ENCODE results near the gene PSMA3.
"Not testable (repeated sequence)": the region's sequence is repeated elsewhere in the genome, so short reads cannot be mapped to it uniquely, and the experiment has no call there.

Gene PSMA3

GRCh38 chr14:58244556-58245387 lies at the start of gene PSMA3:
TSS of gene PSMA3 (plus strand) at chr14:58244843. CDS start at chr14:58244921, 78 bp downstream.
- DNase-seq, result peak; percentile 99

GRCh38 chr14:58196198-58196597 lies 48.4 kb upstream of the PSMA3 start:
- DNase-seq, result no peak

- no peak for DNase-seq
Measured at GRCh38 chr14:58198086-58198485, 46.6 kb upstream of the PSMA3 start.

- peak; percentile 93 for DNase-seq
Measured at GRCh38 chr14:58199726-58200479, 44.7 kb upstream of the PSMA3 start, which contains the start of gene ACTR10. TSS of gene ACTR10 (plus strand) at chr14:58200149. CDS start at chr14:58200218, 69 bp downstream.

- no peak for DNase-seq
Measured at GRCh38 chr14:58200480-58200841, 44.2 kb upstream of the PSMA3 start.

GRCh38 chr14:58200846-58201245 lies 43.8 kb upstream of the PSMA3 start:
- DNase-seq, result no peak

- DNase-seq, result no peak
Measured at GRCh38 chr14:58213176-58213575, 31.5 kb upstream of the PSMA3 start.

- DNase-seq, result no peak
Measured at GRCh38 chr14:58215191-58215914, 29.3 kb upstream of the PSMA3 start.

GRCh38 chr14:58216544-58216943 lies 28.1 kb upstream of the PSMA3 start:
- DNase-seq, result no peak

GRCh38 chr14:58227096-58227819 lies 17.4 kb upstream of the PSMA3 start:
- DNase-seq, result no peak

GRCh38 chr14:58238252-58239243 lies 6.1 kb upstream of the PSMA3 start:
- DNase-seq, result peak; percentile 51

- DNase-seq, result peak; percentile 77
Measured at GRCh38 chr14:58239244-58240195, 5.1 kb upstream of the PSMA3 start.

- DNase-seq, result peak; percentile 85
Measured at GRCh38 chr14:58243790-58244555, 670 bp upstream of the PSMA3 start.

GRCh38 chr14:58245562-58245961 lies 919 bp downstream of the PSMA3 start:
- peak; percentile 43 for DNase-seq

- no peak for DNase-seq
Measured at GRCh38 chr14:58249611-58250010, 5.0 kb downstream of the PSMA3 start.

GRCh38 chr14:58258156-58258555 lies 13.5 kb downstream of the PSMA3 start:
- no peak for DNase-seq

GRCh38 chr14:58262005-58262404 lies 17.4 kb downstream of the PSMA3 start:
- not testable (repeated sequence) for DNase-seq

GRCh38 chr14:58265401-58265800 lies 20.8 kb downstream of the PSMA3 start:
- no peak for DNase-seq

- no peak for DNase-seq
Measured at GRCh38 chr14:58270628-58271027, 26.0 kb downstream of the PSMA3 start.

All from NCI-H69 (cell line).